ENCODE data around the gene HIGD1B.

The HIGD1B gene

DNA sequence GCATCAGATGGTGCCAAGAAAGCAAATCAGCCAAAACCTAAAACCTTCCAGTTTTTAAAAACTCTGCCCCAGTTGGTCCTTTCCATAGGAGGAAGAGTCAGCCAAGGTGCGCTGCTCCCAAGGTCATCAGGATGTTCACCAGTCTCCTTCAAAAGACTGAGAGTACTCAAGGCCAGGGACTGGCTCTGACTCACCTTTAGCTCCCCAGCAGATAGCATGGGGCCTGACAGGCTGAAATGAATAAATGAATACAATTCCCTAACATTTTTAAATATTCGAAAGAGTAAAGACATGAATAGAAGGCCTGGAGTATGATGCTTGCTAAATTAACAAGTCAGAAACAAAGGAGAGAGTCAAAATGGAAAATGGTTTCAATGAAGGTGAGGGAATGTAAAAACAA lies 32.4 kb downstream of the HIGD1B start:
- DNase-seq: no peak

DNA sequence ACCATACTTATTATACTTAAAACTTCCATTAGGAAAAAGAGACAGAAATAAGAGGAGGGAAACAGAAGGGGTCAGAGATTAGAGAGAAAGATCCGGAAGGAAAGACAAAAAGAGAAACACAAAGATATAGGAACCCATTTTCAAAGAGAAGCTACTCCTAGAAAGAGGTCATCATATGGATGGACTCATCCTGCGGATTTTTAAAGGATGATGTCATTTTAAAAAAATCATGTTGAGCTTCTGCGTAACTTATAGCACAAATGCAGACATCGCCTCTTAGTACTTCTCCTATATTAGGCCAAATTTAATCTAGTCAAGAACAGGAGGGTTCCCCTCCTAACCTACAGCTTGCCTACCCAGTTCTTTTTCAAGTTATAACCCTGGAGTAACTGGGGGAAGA lies 33.5 kb downstream of the HIGD1B start:
- DNase-seq: no peak

DNA sequence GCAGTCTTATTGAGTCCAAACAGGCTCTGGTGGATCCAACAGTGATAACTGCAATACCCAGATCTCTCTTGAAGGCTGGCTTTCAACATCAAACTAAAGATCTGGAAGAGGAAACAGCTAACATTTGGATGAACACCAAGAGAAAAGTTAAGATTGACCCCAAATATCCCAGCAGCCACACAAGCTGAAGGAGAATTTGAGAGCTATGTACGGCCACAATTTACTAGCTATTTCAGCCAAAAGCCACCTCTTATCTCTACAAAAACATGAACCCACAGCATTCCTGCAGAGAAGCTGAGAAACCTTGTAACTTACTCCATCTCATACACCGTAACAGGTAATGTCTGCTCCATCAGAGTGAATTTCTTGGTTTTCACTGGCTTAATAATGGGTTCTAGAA lies 37.3 kb downstream of the HIGD1B start:
- DNase-seq: no peak

DNA sequence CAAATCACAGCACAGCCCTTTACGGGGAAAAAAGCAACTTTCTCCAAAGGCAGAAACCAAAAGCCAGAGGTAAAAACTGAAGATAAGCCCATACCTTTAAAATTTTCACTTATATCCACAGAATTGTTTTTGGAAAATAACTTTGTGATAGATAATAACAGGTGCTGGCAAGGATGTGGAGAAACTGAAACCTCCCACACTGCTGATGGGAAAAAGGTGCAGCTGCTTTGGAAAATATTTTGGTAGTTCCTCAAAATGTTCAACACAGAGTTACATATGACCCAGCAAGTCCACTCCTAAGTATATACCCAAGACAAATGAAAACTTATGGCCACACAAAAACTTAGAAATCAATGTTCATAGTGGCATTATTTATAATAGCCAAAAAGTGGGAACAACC lies 39.3 kb downstream of the HIGD1B start:
- no peak for DNase-seq

DNA sequence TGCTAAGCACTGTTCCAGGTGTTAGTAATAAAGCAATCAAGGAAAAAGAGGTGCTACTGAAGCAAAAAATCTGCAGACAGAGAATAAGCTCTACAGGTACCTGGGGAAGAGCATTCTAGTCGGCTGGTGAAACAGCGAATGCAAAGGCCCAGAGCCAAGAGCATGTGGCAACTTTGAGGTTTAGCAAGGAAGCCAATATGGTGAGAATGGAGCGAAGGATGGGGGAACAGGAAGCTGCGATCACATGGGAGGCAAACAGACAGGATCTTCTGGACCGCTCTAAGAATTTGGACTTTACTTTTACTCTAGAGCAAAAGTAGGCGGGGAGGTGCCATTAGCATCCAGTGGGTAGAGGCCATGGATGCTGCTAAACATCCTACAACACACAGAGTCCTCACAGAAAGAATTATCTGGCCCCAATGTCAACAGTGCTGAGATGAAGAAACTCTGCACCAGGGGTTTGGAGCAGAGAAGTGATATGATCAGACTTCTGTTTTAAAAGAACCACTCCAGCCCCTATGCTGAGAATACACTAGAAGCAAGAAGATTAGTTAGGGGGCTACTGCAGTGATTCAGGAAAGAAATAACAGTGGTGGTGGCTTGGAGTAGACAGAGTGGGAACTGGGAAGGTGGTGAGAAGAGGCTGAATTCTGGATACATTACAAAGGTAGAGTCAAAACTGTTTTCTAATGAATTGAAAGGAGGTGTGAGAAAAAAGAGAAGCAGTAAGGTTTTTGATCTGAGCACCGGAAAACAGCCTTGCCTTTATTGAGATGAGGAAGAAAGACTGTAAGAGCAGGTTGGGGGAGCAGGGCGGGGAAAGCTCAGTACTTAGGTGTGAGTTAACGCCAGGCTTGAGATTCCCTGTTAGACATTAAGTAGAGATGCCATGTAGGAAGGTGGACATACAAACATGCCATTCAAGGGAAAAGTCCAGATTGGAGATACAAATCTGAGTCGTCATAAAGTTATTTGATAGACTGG lies 40.6 kb downstream of the HIGD1B start:
- DNase-seq: no peak

DNA sequence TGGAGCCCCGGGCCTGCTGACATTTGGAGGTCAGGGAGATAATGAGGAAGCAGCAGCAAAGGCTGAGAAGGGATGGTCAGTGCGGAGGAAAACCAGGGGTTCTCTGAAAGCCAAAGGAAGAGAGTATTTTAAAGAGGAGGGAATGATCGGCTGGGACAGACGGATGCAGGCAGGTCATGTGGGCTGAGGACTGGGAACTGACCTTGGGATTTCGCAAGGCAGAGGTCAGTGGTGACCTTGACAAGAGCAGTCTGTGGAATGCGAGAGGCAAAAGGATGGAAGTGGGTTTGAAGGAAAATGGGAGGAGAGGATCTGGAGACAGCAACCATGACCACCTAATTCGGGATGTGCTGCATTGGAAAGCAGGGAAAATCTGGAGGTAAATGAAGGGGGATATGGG lies 41.3 kb downstream of the HIGD1B start:
- no peak for DNase-seq

DNA sequence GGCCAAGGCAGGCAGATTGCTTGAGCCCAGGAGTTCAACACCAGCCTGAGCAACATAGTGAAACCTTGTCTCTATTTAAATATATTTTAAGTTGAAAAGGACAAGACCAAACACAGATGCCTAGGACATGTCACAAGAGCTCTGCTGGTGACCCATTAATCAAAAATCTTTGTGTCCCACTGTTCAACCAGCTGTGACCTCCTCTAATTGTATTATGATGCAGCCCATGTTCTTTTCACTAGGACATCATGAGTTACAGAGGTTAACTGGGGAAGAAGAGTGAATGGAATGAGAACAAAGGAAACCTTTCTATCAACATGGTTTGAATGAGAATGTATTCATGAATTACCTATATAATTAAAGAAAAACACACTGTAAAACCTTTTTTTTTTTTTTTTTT lies 44.6 kb downstream of the HIGD1B start:
- DNase-seq: no peak

DNA sequence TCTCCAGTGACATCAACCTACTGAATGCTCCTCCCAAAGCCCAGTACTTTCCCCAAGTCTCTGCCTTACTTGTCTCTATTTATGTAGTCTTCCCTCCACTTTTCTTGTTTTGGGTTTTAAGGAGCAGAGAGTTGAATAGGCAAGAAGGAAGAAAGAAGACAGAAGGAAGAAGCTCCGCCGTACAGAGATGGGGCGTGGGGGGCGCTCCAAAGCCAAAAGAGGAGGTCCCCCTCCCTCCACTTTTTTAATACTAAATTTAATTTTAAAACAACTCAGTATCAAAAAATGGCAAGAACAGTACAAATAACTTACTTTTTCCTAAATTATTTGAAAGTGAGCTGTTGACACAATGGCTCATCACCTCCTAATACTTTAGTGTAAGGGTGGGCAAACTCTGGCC lies 47.0 kb downstream of the HIGD1B start:
- no peak for DNase-seq

DNA sequence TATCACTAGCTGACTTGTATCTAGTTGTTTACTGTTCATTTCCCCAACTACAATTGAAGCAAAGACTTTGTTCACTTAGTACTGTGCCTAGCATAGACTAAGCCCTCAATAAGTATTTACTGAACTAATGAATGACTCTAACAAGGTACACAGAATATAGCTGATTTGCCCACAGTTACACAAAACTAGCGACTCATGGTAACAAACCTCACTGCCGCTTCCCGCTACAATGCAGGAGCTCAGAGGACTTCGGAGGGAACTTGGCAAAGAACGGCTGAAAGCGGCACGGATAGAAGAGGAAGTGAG lies 51.0 kb downstream of the HIGD1B start:
- peak; percentile 49 for DNase-seq

DNA sequence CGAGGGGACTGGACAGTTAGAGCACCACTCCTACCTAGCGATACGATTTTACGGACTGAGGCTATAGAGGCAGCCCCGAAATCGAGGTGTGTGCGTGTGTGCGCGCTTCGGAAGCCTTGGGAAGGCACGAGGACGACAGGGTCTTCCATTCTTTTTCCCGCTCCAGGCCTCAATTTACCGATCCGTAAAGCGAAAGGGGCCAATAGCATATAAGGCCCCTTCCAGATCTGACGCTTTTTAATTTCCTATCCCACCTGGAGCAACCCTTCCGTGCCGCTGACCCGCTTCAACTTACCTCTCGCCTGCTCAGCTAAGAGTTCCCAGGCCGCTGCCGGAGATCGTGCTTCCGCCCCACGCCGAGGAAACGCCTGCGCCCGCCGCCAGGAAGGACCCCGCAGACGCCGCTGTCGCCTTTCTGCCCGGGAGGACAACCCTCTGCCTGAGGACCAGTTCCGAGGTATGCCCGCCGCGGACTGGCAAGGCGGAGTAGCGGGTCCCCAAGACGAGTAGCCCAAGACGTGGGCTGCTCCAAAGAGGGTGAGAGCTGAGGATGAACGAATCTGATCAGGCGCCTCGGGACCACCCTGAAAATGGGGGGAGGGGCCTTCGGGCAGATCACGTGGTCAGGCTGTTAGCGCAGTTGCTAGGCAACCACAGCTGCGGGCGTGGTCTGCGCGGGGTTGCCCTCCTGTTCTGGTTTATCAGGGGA lies 51.5 kb downstream of the HIGD1B start, which contains the start of gene EFTUD2:
TSS of gene EFTUD2 (minus strand) at position 372 of the 709 bp plus-strand sequence. CDS start 4,924 bp downstream, outside the sequence.
- DNase-seq: peak; percentile 90

All from DMS79 treated with DMSO at 0.1 percent for 48 hours (cell line).